SK-N-SH treated with all-trans-retinoic acid at 6 μM for 48 hours (cell line): ENCODE results near the gene LNPK.

Source experiments
- ATAC-seq: fragments of 200-7000 bp; cut with Tn5 transposase; 3 replicates; pipeline ENCODE4 v1.9.1; 2020; ENCODE audit warnings: mild to moderate bottlenecking, moderate library complexity
- ARNTL ChIP-seq: fragments of 450-650 bp; formaldehyde crosslinking; IDR thresholded peaks from 2 replicates; pipeline ENCODE4 v1.5.0; 2020; ENCODE audit warnings: low read depth, mild to moderate bottlenecking, moderate library complexity, borderline replicate concordance
- BACH2 ChIP-seq: fragments of 250-450 bp; sonication (Bioruptor Pico); IDR thresholded peaks from 2 replicates; pipeline ENCODE4 v1.9.0; 2021; ENCODE audit warnings: mild to moderate bottlenecking, borderline replicate concordance
- CSDC2 ChIP-seq: fragments of 250-450 bp; sonication (Bioruptor Pico); IDR thresholded peaks from 2 replicates; pipeline ENCODE4 v1.5.0; 2020; ENCODE audit warnings: mild to moderate bottlenecking, moderate library complexity
- CSRNP3 ChIP-seq: fragments of 250-450 bp; sonication (Bioruptor Pico); IDR thresholded peaks from 2 replicates; pipeline ENCODE4 v1.5.1; 2021; ENCODE audit warnings: mild to moderate bottlenecking, moderate library complexity
- GLIS3 ChIP-seq: fragments of 250-450 bp; sonication (Bioruptor Pico); IDR thresholded peaks from 2 replicates; pipeline ENCODE4 v1.5.0; 2020; ENCODE audit warnings: mild to moderate bottlenecking, moderate library complexity
- OSR1 ChIP-seq: fragments of 250-450 bp; sonication (Bioruptor Pico); IDR thresholded peaks from 2 replicates; pipeline ENCODE4 v1.8.0; 2022; ENCODE audit warnings: moderate library complexity, mild to moderate bottlenecking, inconsistent platforms
- PATZ1 ChIP-seq: fragments of 250-450 bp; sonication (Bioruptor Pico); IDR thresholded peaks from 2 replicates; pipeline ENCODE4 v1.8.0; 2020; ENCODE audit warnings: mild to moderate bottlenecking, moderate library complexity, borderline replicate concordance
- POU6F1 ChIP-seq: fragments of 250-450 bp; sonication (Bioruptor Pico); IDR thresholded peaks from 2 replicates; pipeline ENCODE4 v1.8.0; 2021; ENCODE audit warnings: low read depth, mild to moderate bottlenecking, moderate library complexity, borderline replicate concordance
- PPARA ChIP-seq: fragments of 250-450 bp; sonication (Bioruptor Pico); IDR thresholded peaks from 2 replicates; pipeline ENCODE4 v1.5.0; 2020; ENCODE audit warnings: mild to moderate bottlenecking, borderline replicate concordance
- RARB ChIP-seq: fragments of 250-450 bp; sonication (Bioruptor Pico); IDR thresholded peaks from 2 replicates; pipeline ENCODE4 v1.8.0; 2021; ENCODE audit warnings: mild to moderate bottlenecking, moderate library complexity
- SNAI2 ChIP-seq: fragments of 250-450 bp; sonication (Bioruptor Pico); IDR thresholded peaks from 2 replicates; pipeline ENCODE4 v1.5.0; 2020; ENCODE audit warnings: mild to moderate bottlenecking, moderate library complexity
- TCF4 ChIP-seq: fragments of 250-450 bp; sonication (Bioruptor Pico); IDR thresholded peaks from 2 replicates; pipeline ENCODE4 v1.8.0; 2021; ENCODE audit warnings: mild to moderate bottlenecking, moderate library complexity, borderline replicate concordance
- TOX ChIP-seq: fragments of 250-450 bp; sonication (Bioruptor Pico); IDR thresholded peaks from 2 replicates; pipeline ENCODE4 v1.8.0; 2021; ENCODE audit warnings: mild to moderate bottlenecking, moderate library complexity, borderline replicate concordance
- TSHZ2 ChIP-seq: fragments of 250-450 bp; sonication (Bioruptor Pico); IDR thresholded peaks from 2 replicates; pipeline ENCODE4 v1.5.0; 2020; ENCODE audit warnings: mild to moderate bottlenecking, moderate library complexity
- ZC3H10 ChIP-seq: fragments of 250-450 bp; sonication (Bioruptor Pico); IDR thresholded peaks from 2 replicates; pipeline ENCODE4 v1.5.1; 2021; ENCODE audit warnings: mild to moderate bottlenecking, moderate library complexity
- ZFP30 ChIP-seq: fragments of 450-650 bp; formaldehyde crosslinking; IDR thresholded peaks from 2 replicates; pipeline ENCODE4 v1.5.0; 2022; ENCODE audit warnings: mild to moderate bottlenecking, moderate library complexity
- ZNF565 ChIP-seq: fragments of 450-650 bp; formaldehyde crosslinking; conservative IDR thresholded peaks from 2 replicates; pipeline ENCODE4 v1.5.0; 2020; ENCODE audit warnings: low read depth, mild to moderate bottlenecking, moderate library complexity
- ZNF70 ChIP-seq: fragments of 450-650 bp; formaldehyde crosslinking; IDR thresholded peaks from 2 replicates; pipeline ENCODE4 v1.5.0; 2020; ENCODE audit warnings: mild to moderate bottlenecking, moderate library complexity
- ZNF8 ChIP-seq: fragments of 450-650 bp; formaldehyde crosslinking; IDR thresholded peaks from 2 replicates; pipeline ENCODE4 v1.5.0; 2020; ENCODE audit warnings: mild to moderate bottlenecking, moderate library complexity

LNPK gene

GRCh38 chr2:175883586-175884194 is 118.4 kb downstream of the LNPK start:
- ATAC-seq: no peak
- TF ChIP-seq CSRNP3 (no peak), TOX (CRISPR knock-in tag) (no peak), ARNTL (CRISPR knock-in tag) (no peak), TCF4 (CRISPR knock-in tag) (no peak), OSR1 (CRISPR knock-in tag) (no peak), ZFP30 (CRISPR knock-in tag) (no peak), ZNF565 (no peak)

- TF ChIP-seq BACH2 (CRISPR knock-in tag) (no peak), TSHZ2 (CRISPR knock-in tag) (no peak), PATZ1 (CRISPR knock-in tag) (no peak), CSDC2 (no peak), GLIS3 (CRISPR knock-in tag) (no peak), ZNF70 (CRISPR knock-in tag) (no peak), TOX (CRISPR knock-in tag) (no peak), OSR1 (CRISPR knock-in tag) (no peak), ARNTL (CRISPR knock-in tag) (no peak), TCF4 (CRISPR knock-in tag) (no peak), ZFP30 (CRISPR knock-in tag) (no peak), ZNF565 (no peak), CSRNP3 (no peak), SNAI2 (CRISPR knock-in tag) (no peak)
- TF ChIP-seq, all 23 proteins: peak for 0
- no peak for ATAC-seq
These were observed 122.4 kb downstream of the LNPK start for GRCh38 chr2:175879679-175880078.

GRCh38 chr2:175877845-175878544 is 124.1 kb downstream of the LNPK start:
- TF ChIP-seq ZNF8 (CRISPR knock-in tag) (no peak), CSRNP3 (no peak), RARB (CRISPR knock-in tag) (no peak), ZC3H10 (CRISPR knock-in tag) (no peak), ARNTL (CRISPR knock-in tag) (no peak), ZNF565 (no peak), PPARA (no peak), GLIS3 (CRISPR knock-in tag) (no peak), BACH2 (CRISPR knock-in tag) (no peak), ZFP30 (CRISPR knock-in tag) (no peak), POU6F1 (CRISPR knock-in tag) (no peak), TCF4 (CRISPR knock-in tag) (no peak), SNAI2 (CRISPR knock-in tag) (no peak)
- no peak for ATAC-seq
